Epidermal melanocyte (primary cell): ENCODE measurements around the gene MLYCD.

Source experiments
- DNase-seq: peaks from one replicate; pipeline ENCODE4 v3.0.0; 2011; ENCODE audit warnings: low spot score; ENCODE audit not compliant: insufficient read length

MLYCD gene

DNA sequence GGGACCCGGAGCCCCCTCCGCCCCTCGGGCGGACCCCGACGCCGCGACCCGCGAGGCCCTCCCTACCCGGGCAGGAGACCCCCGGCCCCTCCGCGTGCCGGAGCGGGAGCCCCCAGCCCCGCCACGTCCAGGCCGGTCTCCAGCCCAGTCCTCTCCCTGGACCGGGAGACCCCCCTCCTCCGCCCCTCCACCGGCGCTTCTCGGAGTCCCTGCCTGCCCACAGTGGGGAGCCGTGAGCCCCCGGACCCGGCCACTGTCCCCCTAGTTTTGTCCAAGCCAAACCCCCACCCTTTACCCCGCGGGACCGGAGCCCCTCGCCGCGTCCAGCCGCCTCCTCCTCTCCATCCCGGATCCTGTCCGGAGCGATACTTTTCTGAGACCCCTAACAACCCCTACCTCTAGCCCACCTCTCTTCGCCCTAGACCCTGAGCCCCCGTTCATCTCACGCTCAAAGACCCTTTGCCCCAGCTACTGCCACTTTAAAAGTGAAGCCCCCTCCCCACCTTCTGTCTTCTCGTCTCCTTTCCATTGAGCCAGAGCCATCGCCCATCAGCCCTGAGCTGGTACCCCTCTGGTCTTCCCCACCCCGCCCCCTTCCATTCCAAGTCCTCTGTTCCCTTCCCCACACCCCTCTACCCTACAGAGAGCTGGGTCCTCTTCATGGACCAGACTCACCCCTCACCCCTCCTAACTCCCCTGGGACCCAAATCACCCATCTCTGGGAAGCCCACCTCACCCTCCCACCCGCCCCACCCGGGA lies 70.2 kb downstream of the MLYCD start:
- DNase-seq = no peak

DNA sequence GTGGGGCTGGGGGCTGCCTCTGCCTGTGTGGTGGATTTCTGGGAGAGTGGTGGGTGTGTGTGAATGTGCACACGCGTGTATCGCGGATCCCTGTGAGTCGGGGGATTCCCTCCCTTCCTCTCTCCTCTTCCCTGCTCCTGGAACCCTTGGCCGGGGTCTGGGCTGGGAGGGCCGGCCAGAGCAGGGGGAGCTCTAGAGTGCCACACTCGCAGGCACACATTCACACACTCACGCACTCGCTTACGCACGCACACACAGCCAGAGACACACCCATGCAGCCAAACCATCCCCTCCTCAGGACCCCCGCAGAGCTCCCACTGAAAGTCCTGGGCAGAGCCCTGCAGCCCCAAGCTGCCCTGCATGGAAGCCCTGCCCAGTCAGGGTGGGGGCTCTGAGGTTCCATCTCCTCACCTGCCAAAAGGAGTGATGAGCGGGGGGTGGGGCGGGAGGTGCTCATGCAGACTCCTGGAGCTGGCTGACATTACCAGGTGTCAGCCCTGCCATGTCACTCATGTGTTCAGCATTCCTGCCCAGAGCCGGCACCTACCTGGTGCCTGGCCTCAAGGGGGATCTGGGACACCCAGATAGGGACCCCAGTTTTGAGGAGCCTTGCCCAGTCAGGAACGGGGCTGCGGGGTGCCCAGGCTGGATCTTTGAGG lies 71.0 kb downstream of the MLYCD start:
- no peak for DNase-seq

DNA sequence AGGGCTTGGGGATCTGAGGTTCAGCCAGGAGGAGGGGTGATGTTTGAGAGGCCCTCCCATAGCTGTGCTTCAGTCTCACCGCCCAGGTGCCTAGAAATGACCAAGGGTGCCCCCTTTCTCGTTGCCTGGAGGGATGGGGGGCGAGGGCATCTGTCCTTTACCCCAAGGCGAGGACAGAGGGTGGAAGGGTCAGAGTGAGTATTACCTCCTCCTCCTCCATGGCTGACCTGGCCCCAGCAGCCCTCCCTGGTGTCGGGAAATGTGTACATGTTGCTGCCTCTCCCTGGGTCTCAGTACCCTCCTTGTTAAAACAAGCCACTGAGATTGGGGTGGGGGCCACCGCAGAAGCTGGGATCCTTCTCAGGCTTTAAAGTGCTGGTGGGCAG lies 71.5 kb downstream of the MLYCD start:
- DNase-seq = no peak

DNA sequence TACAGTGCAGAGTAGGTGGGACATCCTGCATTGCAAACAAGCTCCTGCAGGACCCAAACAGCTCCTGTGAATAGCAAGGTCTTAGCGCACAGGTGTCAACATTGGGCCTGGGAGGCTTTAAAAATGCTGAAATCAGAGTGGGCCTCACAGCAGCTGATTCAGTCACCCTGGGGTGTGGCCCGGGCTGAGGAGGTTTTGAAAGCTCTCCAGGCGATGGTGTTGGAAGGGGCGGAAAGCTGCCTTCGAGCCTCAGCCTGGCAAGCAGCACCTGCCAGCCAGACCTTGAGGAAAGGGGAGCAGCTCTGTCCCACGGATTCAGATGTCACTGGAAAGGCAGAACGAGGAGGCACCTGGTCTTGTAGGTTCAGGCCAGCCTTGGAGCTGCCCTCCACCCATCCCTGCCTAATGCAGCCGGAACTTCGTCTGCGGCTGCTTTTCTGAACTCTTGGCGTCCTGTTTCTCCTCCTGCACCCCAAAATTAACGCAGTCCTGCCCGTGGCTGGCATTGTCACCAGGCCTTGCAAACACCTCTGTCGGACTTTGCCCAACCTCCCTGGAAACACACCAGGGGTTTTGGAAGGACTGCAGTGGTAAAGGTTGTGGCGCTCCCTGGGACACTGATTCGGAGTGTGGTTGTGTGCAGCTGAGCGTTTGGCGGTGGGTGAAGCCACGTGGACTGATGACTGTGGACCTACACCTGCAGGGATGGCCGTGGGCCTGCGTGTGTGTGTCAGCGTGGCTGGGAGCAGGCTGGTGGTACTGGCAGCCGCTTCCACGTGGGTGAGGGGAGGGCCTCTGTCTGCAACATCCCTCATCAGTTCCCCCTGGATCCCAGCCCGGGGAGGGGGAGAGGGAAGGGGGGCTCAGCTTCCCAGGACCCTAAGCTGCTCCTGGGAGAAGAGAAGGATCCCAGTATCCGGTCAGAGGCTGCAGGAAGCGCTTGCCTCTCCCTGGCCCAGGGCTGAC lies 72.5 kb downstream of the MLYCD start:
- DNase-seq = no peak

DNA sequence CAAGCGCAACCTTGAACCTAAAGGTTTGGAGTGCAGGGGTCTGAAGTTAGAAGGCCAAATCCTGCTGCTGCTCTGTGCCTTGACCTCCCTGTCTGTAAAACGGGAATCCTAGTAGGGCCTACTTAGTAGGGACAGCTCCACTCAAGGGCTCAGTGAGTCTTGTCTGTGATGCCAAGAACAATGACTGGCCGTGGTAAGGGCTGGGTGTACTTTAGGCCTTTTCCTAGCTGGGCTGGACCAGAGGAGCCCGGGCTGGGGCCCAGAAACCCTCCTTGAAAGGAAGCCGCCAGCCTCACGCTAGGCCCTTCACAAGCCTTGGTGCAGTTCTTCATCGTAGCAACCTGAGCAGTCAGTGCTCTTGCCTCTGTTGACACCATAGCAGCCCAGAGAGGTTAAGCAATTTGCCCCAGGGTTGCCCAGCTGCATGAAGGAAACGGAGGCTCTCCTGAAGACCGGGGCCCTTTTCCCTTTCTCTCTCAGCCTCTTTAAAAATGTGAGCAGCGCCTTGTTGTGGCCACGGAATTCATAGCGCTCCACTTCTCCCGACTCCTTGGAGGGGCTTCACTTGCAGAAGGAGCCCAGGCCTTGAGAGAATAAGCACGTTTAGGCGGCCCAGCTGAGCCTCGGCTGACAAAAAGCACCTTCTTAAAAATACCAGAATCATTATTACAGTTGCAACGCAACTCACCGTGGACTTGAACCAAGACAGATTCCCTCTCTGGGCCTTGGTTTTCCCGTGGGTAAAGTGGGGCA lies 73.5 kb downstream of the MLYCD start:
- no peak for DNase-seq

DNA sequence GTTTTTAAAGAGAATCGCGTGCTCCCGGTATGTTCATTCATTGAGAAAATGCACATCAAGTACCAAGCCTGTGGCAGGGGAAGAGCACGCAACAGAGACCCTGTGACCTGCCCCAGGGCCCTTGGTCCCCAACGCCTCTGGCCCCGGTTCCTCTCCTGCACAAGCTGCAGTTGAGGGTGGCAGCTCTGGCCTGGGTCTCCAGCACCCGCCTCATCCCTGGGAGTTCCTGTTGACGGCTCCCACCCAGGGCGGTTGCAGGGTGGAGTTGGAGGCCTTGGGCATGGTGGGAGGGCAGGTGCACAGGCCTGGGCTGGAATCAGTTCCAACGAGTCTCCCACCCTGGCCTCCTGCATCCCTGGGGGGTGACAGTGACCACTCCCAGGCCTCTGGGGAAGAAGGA lies 74.2 kb downstream of the MLYCD start:
- no peak for DNase-seq

DNA sequence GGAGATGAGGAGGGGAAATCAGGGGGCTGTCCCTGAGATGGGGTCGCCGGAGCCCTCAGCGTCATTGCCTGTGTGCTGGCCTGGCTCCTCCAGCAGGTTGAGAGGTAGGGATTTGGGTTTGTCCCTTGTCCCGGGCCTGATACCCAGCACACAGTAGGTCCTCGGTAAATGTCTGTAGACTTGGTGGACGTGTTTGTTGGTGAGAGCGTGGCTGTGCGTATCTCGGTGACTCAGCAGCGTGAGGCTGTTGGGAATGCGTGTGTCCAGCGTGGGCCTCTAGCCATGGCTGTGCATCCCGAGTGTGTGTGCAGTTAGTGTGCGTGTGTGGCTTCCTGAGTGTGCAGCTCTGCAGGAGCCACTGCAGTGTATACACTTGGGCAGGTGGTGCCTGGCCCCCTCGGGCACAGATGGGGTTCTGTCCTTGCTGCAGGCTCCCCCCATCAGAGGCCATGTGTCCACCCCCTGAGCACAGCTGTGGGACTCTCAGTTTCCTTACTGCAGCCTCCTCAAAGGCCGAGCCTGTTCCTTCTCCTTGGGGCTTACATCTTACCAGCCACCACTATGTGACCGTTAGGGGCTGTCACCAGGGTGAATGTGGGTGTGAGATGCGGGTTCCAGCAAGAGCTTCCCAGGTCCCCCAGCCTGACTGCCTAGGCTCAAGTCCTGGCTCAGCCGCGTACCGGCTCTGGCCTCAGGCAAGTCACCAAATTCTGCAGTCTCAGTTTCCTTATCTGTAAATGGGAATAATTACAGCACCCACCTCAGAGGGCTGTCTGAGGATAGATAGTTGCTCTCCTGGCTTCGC lies 74.9 kb downstream of the MLYCD start:
- DNase-seq = no peak

DNA sequence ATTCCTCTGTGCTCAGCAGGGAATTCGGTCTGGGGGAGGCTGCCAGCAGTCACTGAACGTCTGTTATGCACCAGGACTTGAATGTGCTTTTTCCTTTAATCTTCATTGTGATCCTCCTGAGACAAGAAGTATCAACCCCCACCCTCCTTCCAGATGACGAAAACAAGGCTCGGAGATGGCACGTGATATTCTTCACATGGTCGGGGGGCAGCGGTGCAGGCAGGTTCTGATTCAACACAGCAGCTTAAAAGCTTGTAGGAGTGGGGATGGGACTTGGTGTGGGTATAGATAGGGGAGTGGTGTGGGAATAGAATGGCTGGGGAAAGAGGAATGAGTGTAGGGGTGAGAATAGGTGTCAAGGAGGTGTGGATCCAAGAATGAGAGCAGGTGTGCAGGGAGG lies 75.6 kb downstream of the MLYCD start:
- no peak for DNase-seq

DNA sequence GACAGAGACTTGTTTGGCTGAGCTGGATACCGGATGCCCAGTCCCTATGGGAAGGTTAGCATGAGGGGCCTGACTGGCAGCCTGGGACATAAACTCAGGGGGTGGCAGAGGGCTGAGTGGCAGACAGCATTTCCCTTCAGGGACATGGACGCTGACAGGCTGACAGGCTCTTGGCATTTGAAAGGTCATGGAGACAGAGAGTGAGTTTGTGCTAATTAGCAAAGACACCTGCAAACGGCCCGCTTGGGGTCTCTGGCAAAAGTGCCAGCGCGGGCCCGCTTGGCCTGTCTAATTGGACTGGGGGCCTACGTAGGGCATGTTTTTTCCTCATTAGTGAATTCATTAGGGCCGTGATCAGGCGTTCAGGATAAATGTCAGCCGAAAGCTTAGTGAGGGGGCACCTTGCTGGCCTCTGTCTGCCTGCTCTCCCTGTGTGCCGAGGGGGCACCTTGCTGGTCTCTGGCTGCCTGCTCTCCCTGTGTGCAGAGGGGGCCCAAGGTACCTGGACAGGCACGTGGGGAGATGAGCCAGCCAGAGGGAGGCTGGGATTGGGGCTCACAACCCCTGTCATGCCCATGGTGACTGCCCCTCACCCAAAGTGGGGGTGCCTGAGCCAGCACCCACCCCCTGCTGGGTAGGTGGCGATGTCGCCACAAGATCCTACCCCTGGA lies 76.8 kb downstream of the MLYCD start:
- no peak for DNase-seq
